ENCODE measurements around the gene MAFG.

DNA sequence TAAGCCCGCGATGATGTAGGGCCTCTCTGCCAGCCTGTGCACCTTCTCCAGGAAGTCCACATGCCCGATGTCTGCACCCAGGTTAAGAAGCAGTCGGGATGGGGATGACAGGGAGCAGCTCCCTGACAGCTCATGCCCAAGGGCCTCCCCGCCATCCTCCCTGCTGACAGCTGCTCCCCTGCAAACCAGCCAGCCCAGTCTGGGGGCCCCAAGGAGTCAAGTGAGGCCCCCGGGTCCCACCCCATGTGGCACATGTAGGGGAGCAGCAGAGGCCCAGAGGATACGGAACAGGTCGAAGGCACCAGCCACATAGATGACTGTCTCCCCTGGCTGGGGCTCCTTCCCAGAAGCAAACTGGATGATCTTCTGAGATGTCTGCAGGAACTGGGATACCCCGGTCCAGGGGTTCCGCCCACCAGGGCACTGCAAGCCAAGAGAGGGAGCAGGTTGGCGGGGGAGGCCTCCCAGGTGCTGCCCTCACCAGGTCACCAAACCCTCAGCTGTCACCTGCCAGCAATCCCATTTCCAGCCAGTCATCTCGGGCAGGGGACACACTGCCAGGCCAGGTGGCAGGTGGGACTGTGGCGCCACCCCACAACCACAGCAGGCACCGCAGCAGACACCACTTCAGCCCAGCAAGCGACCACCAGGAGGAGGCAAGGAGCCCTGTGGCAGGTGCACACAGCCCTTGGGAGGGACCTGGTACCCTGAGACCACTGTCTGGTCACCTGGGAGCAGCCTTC, 20.9 kb downstream of the MAFG start:
- TF ChIP-seq ZNF274 (IDR thresholded peaks at IDR 0.05; ENCODE audit: low read depth, low read length) (no peak), YY1 (IDR thresholded peaks at IDR 0.05; ENCODE audit: insufficient read depth, insufficient read length) (no peak)

Measured in NT2/D1 (cell line).